ENCODE data around the gene GPR87.

The GPR87 gene

DNA sequence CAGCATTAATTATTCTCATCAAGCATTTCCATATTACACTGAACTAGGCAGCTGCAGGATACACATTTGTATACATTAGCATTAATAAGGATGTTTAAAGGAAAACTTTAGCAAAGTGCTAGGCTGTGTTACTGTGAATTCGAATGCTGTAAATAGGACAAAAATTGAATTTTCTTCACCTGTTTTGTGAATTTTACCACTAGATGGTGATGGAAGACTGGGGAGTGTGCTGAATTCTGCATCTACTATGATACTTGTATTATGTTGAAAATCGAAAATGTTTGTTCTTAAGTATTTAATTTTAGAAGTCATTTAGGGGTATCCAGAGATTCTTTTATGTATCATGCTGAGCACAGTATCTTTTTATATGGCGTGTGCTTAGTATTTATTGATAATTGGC is 25.9 kb downstream of the GPR87 start:
- POLR2A ChIA-PET = no interaction called here
- DNase-seq (ENCODE audit: extremely low spot score) = no peak
- TF ChIP-seq HDGF (IDR thresholded peaks at IDR 0.05; ENCODE audit: borderline replicate concordance) (no peak), TARDBP (IDR thresholded peaks at IDR 0.05) (no peak), FOXK2 (IDR thresholded peaks at IDR 0.05) (no peak), ZNF384 (IDR thresholded peaks at IDR 0.05) (no peak), FOXM1 (IDR thresholded peaks at IDR 0.05; ENCODE audit: borderline replicate concordance) (no peak), CTBP1 (IDR thresholded peaks at IDR 0.05; ENCODE audit: borderline replicate concordance) (no peak), FOXA1 (IDR thresholded peaks at IDR 0.05) (no peak), ARNT (IDR thresholded peaks at IDR 0.05) (no peak), SUZ12 (IDR thresholded peaks at IDR 0.05) (no peak), ELF4 (IDR thresholded peaks at IDR 0.05) (no peak)
- CTCF ChIA-PET = no interaction called here

DNA sequence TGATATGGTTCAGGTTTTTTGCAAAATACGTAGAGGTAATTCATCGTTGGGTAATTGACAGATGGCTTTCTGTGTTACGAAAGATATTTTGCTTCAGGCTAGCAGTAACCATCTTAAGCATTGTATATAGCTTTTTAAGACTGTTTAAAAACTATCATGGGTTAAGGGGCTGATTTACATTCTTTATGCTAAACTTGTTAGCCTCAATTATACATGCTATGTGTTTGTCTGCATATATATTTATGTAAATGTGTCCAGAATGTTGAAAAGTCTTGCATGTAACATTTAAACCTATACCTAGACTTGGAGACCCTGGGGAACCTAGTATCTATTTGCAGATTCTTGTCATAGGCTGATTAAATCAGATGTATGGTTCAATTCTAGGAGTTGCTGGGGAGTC is 27.2 kb downstream of the GPR87 start:
- no peak for DNase-seq (ENCODE audit: extremely low spot score)
- TF ChIP-seq BHLHE40 (IDR thresholded peaks at IDR 0.05; ENCODE audit: borderline replicate concordance) = no peak
- TF ChIP-seq FOXA1 (IDR thresholded peaks at IDR 0.05) = no peak
- POLR2A ChIA-PET = no interaction called here
- CTCF ChIA-PET = interaction anchor here (0.6 kb wide), 1 partner anchor 61 kb away, joined by 3 read pairs; no protein-coding TSS in a partner anchor

DNA sequence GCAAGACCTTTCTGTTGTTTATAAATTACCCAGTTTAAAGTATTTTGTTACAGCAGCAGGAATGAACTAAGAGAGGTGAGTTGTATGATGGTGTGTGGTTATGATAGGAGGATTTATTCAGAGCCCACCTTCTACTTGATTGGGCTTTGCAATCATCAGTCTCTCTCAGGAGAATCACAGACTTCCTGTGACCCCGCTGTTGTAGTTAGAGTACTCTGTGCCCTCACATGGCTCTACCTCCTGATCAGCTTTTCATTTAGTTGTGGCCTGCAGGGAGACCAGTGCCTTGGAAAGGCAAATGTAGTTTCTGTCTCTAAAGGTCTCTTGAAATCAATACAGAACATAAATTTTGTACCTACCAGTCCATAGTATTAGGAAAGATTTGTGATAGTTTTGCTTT is 30.7 kb downstream of the GPR87 start:
- DNase-seq (ENCODE audit: extremely low spot score) = no peak
- CTCF ChIA-PET = no interaction called here
- POLR2A ChIA-PET = no interaction called here
- TF ChIP-seq FOXA1 (IDR thresholded peaks at IDR 0.05) = no peak
- TF ChIP-seq BHLHE40 (IDR thresholded peaks at IDR 0.05; ENCODE audit: borderline replicate concordance) = no peak
- TF ChIP-seq LEF1 (IDR thresholded peaks at IDR 0.05; ENCODE audit: borderline replicate concordance) = no peak
- no peak for TF ChIP-seq ELF4 (IDR thresholded peaks at IDR 0.05)
- TF ChIP-seq TARDBP (IDR thresholded peaks at IDR 0.05) = no peak
- TF ChIP-seq SP1 (IDR thresholded peaks at IDR 0.05) = no peak
- no peak for TF ChIP-seq NFRKB (IDR thresholded peaks at IDR 0.05)
- no peak for TF ChIP-seq ZNF384 (IDR thresholded peaks at IDR 0.05)
- no peak for TF ChIP-seq FOXM1 (IDR thresholded peaks at IDR 0.05; ENCODE audit: borderline replicate concordance)
- TF ChIP-seq, protein P1, sequence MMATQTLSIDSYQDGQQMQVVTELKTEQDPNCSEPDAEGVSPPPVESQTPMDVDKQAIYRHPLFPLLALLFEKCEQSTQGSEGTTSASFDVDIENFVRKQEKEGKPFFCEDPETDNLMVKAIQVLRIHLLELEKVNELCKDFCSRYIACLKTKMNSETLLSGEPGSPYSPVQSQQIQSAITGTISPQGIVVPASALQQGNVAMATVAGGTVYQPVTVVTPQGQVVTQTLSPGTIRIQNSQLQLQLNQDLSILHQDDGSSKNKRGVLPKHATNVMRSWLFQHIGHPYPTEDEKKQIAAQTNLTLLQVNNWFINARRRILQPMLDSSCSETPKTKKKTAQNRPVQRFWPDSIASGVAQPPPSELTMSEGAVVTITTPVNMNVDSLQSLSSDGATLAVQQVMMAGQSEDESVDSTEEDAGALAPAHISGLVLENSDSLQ (IDR thresholded peaks at IDR 0.05) = no peak
- no peak for TF ChIP-seq ARNT (IDR thresholded peaks at IDR 0.05)
- TF ChIP-seq L3MBTL2 (conservative IDR thresholded peaks at IDR 0.05) = no peak

DNA sequence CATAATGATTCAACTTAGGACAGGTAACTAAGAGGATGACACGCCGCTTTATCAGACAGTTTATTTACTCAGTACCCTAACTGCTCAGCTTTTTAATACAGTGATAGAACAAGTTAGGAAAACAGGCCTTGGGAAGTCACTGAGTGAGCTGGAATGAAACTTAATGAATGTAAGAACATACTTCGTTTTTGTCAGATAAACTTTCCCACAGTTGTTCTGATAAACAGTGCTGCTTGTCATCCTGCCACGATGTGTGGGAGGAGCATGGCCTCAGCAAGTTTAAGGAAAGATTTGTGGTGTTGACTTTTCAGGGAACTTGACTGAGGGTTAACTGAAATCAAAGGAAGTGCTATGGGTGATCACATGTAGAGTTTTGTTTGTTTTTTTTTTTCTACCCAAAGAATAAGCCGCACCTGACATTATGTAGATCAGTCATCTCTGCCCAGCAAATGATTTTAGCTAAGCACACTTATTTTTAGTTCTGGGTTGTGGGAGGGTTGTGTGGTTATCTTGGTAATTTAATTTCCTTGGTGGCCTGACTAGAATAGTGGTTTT is 32.6 kb downstream of the GPR87 start:
- TF ChIP-seq, protein P1 (IDR thresholded peaks at IDR 0.05) = no peak
- no peak for TF ChIP-seq FOXM1 (IDR thresholded peaks at IDR 0.05; ENCODE audit: borderline replicate concordance)
- TF ChIP-seq CTBP1 (IDR thresholded peaks at IDR 0.05; ENCODE audit: borderline replicate concordance) = no peak
- no peak for TF ChIP-seq FOXA1 (IDR thresholded peaks at IDR 0.05)
- POLR2A ChIA-PET = no interaction called here
- DNase-seq (ENCODE audit: extremely low spot score) = no peak
- CTCF ChIA-PET = no interaction called here

DNA sequence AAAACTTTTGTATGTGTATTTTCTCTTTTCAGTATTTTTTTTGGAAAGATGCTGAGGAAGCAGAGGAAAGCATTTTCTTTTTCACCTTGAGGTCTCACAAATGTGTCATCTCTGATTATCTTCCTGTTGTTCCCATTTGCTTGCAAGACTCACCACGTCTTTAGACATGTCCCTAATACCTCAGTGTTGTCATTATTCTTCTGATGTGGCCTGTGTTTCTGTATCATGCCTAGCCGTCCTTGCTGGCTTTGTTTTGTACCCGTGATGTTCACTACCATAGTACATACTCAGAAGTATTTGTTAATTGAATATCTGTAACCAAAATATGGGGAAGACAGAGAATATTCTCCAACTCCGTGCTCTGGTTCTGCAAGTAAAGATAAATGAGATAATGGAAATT is 33.2 kb downstream of the GPR87 start:
- POLR2A ChIA-PET = no interaction called here
- CTCF ChIA-PET = no interaction called here
- TF ChIP-seq ELF4 (IDR thresholded peaks at IDR 0.05) = no peak
- TF ChIP-seq, protein P1 (IDR thresholded peaks at IDR 0.05) = no peak
- no peak for TF ChIP-seq TARDBP (IDR thresholded peaks at IDR 0.05)
- no peak for TF ChIP-seq LEF1 (IDR thresholded peaks at IDR 0.05; ENCODE audit: borderline replicate concordance)
- no peak for TF ChIP-seq SUZ12 (IDR thresholded peaks at IDR 0.05)
- no peak for TF ChIP-seq FOXM1 (IDR thresholded peaks at IDR 0.05; ENCODE audit: borderline replicate concordance)
- TF ChIP-seq BHLHE40 (IDR thresholded peaks at IDR 0.05; ENCODE audit: borderline replicate concordance) = no peak
- TF ChIP-seq HDGF (IDR thresholded peaks at IDR 0.05; ENCODE audit: borderline replicate concordance) = no peak
- TF ChIP-seq FOXK2 (IDR thresholded peaks at IDR 0.05) = no peak
- no peak for TF ChIP-seq NFRKB (IDR thresholded peaks at IDR 0.05)
- no peak for TF ChIP-seq L3MBTL2 (conservative IDR thresholded peaks at IDR 0.05)
- TF ChIP-seq ZNF384 (IDR thresholded peaks at IDR 0.05) = no peak
- no peak for TF ChIP-seq FOXA1 (IDR thresholded peaks at IDR 0.05)
- no peak for TF ChIP-seq SP1 (IDR thresholded peaks at IDR 0.05)
- no peak for TF ChIP-seq ARNT (IDR thresholded peaks at IDR 0.05)
- TF ChIP-seq CTBP1 (IDR thresholded peaks at IDR 0.05; ENCODE audit: borderline replicate concordance) = no peak

DNA sequence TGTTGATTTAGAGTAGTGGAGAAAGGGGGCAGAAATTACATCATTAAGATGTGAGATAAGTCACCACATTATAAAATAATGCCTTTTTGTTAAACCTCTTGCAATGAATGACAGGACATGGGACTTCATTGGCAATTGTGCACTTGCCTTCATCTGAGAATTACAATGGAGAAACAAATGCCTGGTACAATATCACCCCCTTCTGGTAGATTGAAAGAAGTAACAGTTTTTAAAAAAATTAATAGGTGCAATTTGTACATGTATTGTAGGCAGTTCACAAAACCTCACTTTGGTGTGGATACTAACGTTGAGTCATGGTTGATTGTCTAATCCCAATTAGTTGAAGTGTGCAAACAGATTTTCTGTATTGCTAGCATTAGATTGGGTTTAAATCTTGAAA is 33.7 kb downstream of the GPR87 start:
- peak; percentile 57 for DNase-seq (ENCODE audit: extremely low spot score)
- POLR2A ChIA-PET = no interaction called here

More for the DNA sequence above, 33.2 kb downstream of the GPR87 start:
- DNase-seq (ENCODE audit: extremely low spot score) = no peak

More for the DNA sequence above, 33.7 kb downstream of the GPR87 start:
- peak; percentile 72 for TF ChIP-seq ZNF384 (IDR thresholded peaks at IDR 0.05)
- TF ChIP-seq NFRKB (IDR thresholded peaks at IDR 0.05) = no peak
- no peak for TF ChIP-seq LEF1 (IDR thresholded peaks at IDR 0.05; ENCODE audit: borderline replicate concordance)
- no peak for TF ChIP-seq HDGF (IDR thresholded peaks at IDR 0.05; ENCODE audit: borderline replicate concordance)
- no peak for TF ChIP-seq L3MBTL2 (conservative IDR thresholded peaks at IDR 0.05)
- TF ChIP-seq FOXM1 (IDR thresholded peaks at IDR 0.05; ENCODE audit: borderline replicate concordance) = no peak
- no peak for TF ChIP-seq SP1 (IDR thresholded peaks at IDR 0.05)
- no peak for TF ChIP-seq FOXK2 (IDR thresholded peaks at IDR 0.05)
- no peak for TF ChIP-seq SUZ12 (IDR thresholded peaks at IDR 0.05)
- no peak for TF ChIP-seq ELF4 (IDR thresholded peaks at IDR 0.05)
- no peak for TF ChIP-seq BHLHE40 (IDR thresholded peaks at IDR 0.05; ENCODE audit: borderline replicate concordance)
- TF ChIP-seq, protein P1 (IDR thresholded peaks at IDR 0.05) = peak; percentile 40; the same call in 1 of the 2 replicates
- CTCF ChIA-PET = interaction anchor here (0.6 kb wide), 1 partner anchor 55 kb away, joined by 4 read pairs; no protein-coding TSS in a partner anchor
